Measurements from ENCODE around the gene NFE2L2.

DNA sequence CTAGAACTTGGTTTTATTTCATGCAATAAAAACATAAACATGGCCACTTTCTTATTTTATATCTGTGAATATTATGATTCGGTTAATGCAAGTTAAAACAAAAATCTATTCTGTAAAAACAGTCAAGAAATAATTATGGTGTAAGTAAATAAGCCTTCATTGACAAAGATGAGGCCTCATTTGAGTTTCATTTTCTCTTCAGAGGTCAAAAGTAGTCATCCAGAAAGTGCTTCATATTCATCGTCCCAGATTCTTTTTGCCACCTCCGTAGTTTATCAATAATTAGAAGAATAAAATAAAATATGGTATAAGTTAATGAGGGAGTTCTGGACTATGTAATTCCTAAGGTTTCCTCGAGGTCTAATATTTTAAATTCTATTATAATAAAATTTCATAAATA is 71.3 kb downstream of the NFE2L2 start:
- TF ChIP-seq POLR2AphosphoS5 (IDR thresholded peaks at IDR 0.05) (no peak), CTCF (IDR thresholded peaks at IDR 0.05) (no peak), POLR2A (IDR thresholded peaks at IDR 0.05; ENCODE audit: low read depth) (no peak), EP300 (IDR thresholded peaks at IDR 0.05) (no peak)

Data from esophagus muscularis mucosa (tissue), 4 donors.